OCI-LY3 (cell line): ENCODE results near the gene MAPK8IP1.

Experiments used
- CTCF ChIP-seq: fragments of 200-600, 300-600 bp; sonication (generic); IDR thresholded peaks from 2 replicates; pipeline ENCODE4 v1.5.1; 2014; ENCODE audit warnings: antibody characterized with exemption, low read length, low read depth
- EZH2phosphoT487 ChIP-seq: fragments of 200-600 bp; shearing (Covaris generic); IDR thresholded peaks from 2 replicates; pipeline ENCODE4 v1.6.1; 2018; ENCODE audit warnings: antibody characterized with exemption, mixed run types, low read depth

GRCh38 chr11:45917286-45917622 lies 31.8 kb downstream of the MAPK8IP1 start:
- TF ChIP-seq CTCF (no peak), EZH2phosphoT487 (no peak)
